HEK293 (cell line): ENCODE data around the gene EEFSEC.

ENCODE experiments used
- SETDB1 ChIP-seq: IDR thresholded peaks from one replicate; pipeline ENCODE4 v1.6.1; 2017; ENCODE audit warnings: mild to moderate bottlenecking, low read length, moderate library complexity, mixed read lengths; ENCODE audit not compliant: insufficient read length
- ZBTB7A ChIP-seq: fragments of 450-650 bp; formaldehyde crosslinking; IDR thresholded peaks from 2 replicates; pipeline ENCODE4 v1.5.1; 2016; ENCODE audit warnings: low read depth, missing biosample characterization, missing genetic modification characterization
- ZNF292 ChIP-seq: fragments of 450-650 bp; formaldehyde crosslinking; IDR thresholded peaks from 2 replicates; pipeline ENCODE4 v1.5.1; 2016; ENCODE audit warnings: low read depth, missing biosample characterization, missing genetic modification characterization, borderline replicate concordance
- ZNF354C ChIP-seq: fragments of 450-650 bp; formaldehyde crosslinking; IDR thresholded peaks from 2 replicates; pipeline ENCODE4 v1.5.1; 2016; ENCODE audit warnings: missing biosample characterization, missing genetic modification characterization, low read depth, borderline replicate concordance
- ZNF394 ChIP-seq: fragments of 450-650 bp; formaldehyde crosslinking; IDR thresholded peaks from 2 replicates; pipeline ENCODE4 v1.5.1; 2016; ENCODE audit warnings: missing biosample characterization, missing genetic modification characterization, mild to moderate bottlenecking, moderate library complexity, borderline replicate concordance
- ZNF530 ChIP-seq: fragments of 450-650 bp; formaldehyde crosslinking; IDR thresholded peaks from 2 replicates; pipeline ENCODE4 v1.5.1; 2016; ENCODE audit warnings: low read depth, missing biosample characterization, missing genetic modification characterization
- ZNF660 ChIP-seq: fragments of 450-650 bp; IDR thresholded peaks from 2 replicates; pipeline ENCODE4 v1.5.1; 2018; ENCODE audit warnings: missing biosample characterization, mild to moderate bottlenecking, missing genetic modification characterization
- ZNF785 ChIP-seq: fragments of 450-650 bp; formaldehyde crosslinking; IDR thresholded peaks from 2 replicates; pipeline ENCODE4 v1.5.1; 2016; ENCODE audit warnings: missing biosample characterization, missing genetic modification characterization
- ZNF830 ChIP-seq: fragments of 450-650 bp; IDR thresholded peaks from 2 replicates; pipeline ENCODE4 v1.5.0; 2018; ENCODE audit warnings: missing biosample characterization, missing genetic modification characterization, low read depth, mild to moderate bottlenecking, moderate library complexity
- TF ChIP-seq, protein P1 (sequence below): fragments of 450-650 bp; formaldehyde crosslinking; IDR thresholded peaks from 2 replicates; pipeline ENCODE4 v1.5.1; 2016; ENCODE audit warnings: missing biosample characterization, missing genetic modification characterization
- TF ChIP-seq, protein P2 (sequence below): fragments of 450-650 bp; formaldehyde crosslinking; IDR thresholded peaks from 2 replicates; pipeline ENCODE4 v1.5.1; 2016; ENCODE audit warnings: missing biosample characterization, missing genetic modification characterization
- TF ChIP-seq, protein P3 (sequence below): fragments of 450-650 bp; formaldehyde crosslinking; IDR thresholded peaks from 2 replicates; pipeline ENCODE4 v1.5.1; 2016; ENCODE audit warnings: missing biosample characterization, missing genetic modification characterization
- TF ChIP-seq, protein P4 (sequence below): fragments of 450-650 bp; formaldehyde crosslinking; IDR thresholded peaks from 2 replicates; pipeline ENCODE4 v1.5.1; 2016; ENCODE audit warnings: missing biosample characterization, missing genetic modification characterization
- TF ChIP-seq, protein P5 (sequence below): fragments of 450-650 bp; formaldehyde crosslinking; IDR thresholded peaks from 2 replicates; pipeline ENCODE4 v1.5.1; 2016; ENCODE audit warnings: missing biosample characterization, missing genetic modification characterization

DNA sequence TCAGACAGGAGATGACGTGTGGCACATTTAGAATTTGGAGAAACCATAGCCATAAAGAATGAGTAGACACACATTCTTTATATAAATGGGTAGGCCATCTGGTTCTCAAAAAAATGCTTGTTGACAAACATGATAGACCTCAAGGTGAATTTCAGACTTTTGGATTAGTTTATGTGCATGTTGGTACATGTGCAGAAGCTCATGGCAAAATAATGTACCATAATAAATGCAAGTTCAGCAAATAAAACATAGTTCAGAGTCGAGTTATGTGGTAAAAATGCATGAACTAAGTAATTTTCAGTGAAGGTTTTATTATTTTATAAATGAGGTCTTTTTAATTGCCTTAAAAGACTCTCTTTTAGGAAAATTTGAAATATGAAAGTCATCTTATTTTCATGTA lies 24.6 kb downstream of the EEFSEC start:
- TF ChIP-seq, protein P1, sequence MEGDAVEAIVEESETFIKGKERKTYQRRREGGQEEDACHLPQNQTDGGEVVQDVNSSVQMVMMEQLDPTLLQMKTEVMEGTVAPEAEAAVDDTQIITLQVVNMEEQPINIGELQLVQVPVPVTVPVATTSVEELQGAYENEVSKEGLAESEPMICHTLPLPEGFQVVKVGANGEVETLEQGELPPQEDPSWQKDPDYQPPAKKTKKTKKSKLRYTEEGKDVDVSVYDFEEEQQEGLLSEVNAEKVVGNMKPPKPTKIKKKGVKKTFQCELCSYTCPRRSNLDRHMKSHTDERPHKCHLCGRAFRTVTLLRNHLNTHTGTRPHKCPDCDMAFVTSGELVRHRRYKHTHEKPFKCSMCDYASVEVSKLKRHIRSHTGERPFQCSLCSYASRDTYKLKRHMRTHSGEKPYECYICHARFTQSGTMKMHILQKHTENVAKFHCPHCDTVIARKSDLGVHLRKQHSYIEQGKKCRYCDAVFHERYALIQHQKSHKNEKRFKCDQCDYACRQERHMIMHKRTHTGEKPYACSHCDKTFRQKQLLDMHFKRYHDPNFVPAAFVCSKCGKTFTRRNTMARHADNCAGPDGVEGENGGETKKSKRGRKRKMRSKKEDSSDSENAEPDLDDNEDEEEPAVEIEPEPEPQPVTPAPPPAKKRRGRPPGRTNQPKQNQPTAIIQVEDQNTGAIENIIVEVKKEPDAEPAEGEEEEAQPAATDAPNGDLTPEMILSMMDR (tag by site-specific recombination): no peak
- TF ChIP-seq ZNF394 (tag by site-specific recombination): no peak
- TF ChIP-seq ZNF785 (tag by site-specific recombination): no peak
- no peak for TF ChIP-seq ZBTB7A (tag by site-specific recombination)
- TF ChIP-seq, protein P2, sequence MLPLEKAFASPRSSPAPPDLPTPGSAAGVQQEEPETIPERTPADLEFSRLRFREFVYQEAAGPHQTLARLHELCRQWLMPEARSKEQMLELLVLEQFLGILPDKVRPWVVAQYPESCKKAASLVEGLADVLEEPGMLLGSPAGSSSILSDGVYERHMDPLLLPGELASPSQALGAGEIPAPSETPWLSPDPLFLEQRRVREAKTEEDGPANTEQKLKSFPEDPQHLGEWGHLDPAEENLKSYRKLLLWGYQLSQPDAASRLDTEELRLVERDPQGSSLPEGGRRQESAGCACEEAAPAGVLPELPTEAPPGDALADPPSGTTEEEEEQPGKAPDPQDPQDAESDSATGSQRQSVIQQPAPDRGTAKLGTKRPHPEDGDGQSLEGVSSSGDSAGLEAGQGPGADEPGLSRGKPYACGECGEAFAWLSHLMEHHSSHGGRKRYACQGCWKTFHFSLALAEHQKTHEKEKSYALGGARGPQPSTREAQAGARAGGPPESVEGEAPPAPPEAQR: no peak
- no peak for TF ChIP-seq ZNF530
- TF ChIP-seq, protein P3, sequence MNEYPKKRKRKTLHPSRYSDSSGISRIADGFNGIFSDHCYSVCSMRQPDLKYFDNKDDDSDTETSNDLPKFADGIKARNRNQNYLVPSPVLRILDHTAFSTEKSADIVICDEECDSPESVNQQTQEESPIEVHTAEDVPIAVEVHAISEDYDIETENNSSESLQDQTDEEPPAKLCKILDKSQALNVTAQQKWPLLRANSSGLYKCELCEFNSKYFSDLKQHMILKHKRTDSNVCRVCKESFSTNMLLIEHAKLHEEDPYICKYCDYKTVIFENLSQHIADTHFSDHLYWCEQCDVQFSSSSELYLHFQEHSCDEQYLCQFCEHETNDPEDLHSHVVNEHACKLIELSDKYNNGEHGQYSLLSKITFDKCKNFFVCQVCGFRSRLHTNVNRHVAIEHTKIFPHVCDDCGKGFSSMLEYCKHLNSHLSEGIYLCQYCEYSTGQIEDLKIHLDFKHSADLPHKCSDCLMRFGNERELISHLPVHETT (tag by site-specific recombination): no peak
- TF ChIP-seq, protein P4, sequence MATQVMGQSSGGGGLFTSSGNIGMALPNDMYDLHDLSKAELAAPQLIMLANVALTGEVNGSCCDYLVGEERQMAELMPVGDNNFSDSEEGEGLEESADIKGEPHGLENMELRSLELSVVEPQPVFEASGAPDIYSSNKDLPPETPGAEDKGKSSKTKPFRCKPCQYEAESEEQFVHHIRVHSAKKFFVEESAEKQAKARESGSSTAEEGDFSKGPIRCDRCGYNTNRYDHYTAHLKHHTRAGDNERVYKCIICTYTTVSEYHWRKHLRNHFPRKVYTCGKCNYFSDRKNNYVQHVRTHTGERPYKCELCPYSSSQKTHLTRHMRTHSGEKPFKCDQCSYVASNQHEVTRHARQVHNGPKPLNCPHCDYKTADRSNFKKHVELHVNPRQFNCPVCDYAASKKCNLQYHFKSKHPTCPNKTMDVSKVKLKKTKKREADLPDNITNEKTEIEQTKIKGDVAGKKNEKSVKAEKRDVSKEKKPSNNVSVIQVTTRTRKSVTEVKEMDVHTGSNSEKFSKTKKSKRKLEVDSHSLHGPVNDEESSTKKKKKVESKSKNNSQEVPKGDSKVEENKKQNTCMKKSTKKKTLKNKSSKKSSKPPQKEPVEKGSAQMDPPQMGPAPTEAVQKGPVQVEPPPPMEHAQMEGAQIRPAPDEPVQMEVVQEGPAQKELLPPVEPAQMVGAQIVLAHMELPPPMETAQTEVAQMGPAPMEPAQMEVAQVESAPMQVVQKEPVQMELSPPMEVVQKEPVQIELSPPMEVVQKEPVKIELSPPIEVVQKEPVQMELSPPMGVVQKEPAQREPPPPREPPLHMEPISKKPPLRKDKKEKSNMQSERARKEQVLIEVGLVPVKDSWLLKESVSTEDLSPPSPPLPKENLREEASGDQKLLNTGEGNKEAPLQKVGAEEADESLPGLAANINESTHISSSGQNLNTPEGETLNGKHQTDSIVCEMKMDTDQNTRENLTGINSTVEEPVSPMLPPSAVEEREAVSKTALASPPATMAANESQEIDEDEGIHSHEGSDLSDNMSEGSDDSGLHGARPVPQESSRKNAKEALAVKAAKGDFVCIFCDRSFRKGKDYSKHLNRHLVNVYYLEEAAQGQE: no peak
- no peak for TF ChIP-seq ZNF354C (tag by site-specific recombination)
- no peak for TF ChIP-seq ZNF830
- no peak for TF ChIP-seq ZNF660 (tag by site-specific recombination)
- TF ChIP-seq ZNF292 (tag by site-specific recombination): no peak
- TF ChIP-seq SETDB1: no peak
- TF ChIP-seq, protein P5, sequence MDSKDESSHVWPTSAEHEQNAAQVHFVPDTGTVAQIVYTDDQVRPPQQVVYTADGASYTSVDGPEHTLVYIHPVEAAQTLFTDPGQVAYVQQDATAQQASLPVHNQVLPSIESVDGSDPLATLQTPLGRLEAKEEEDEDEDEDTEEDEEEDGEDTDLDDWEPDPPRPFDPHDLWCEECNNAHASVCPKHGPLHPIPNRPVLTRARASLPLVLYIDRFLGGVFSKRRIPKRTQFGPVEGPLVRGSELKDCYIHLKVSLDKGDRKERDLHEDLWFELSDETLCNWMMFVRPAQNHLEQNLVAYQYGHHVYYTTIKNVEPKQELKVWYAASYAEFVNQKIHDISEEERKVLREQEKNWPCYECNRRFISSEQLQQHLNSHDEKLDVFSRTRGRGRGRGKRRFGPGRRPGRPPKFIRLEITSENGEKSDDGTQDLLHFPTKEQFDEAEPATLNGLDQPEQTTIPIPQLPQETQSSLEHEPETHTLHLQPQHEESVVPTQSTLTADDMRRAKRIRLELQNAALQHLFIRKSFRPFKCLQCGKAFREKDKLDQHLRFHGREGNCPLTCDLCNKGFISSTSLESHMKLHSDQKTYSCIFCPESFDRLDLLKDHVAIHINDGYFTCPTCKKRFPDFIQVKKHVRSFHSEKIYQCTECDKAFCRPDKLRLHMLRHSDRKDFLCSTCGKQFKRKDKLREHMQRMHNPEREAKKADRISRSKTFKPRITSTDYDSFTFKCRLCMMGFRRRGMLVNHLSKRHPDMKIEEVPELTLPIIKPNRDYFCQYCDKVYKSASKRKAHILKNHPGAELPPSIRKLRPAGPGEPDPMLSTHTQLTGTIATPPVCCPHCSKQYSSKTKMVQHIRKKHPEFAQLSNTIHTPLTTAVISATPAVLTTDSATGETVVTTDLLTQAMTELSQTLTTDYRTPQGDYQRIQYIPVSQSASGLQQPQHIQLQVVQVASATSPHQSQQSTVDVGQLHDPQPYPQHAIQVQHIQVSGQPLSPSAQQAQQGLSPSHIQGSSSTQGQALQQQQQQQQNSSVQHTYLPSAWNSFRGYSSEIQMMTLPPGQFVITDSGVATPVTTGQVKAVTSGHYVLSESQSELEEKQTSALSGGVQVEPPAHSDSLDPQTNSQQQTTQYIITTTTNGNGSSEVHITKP (tag by site-specific recombination): no peak
